ENCODE results near the gene MINDY1. TPM values are rescaled to one million over a fixed set of nuclear protein-coding genes. Genes with fewer than 3 reads are reported as not detected.

MINDY1 gene
- total RNA-seq, 2 donors from 2014 or later: 16.9 to 28.3 TPM

- Histone ChIP-seq H3K27ac (peak within 1 kb of the TSS; percentile 73 to 74), H3K27me3 (replicated peaks; ENCODE audit: insufficient read depth) (no peaks in the 10 kb centered on the region), H3K4me3 (peak within 1 kb of the TSS; percentile 75), H3K9me3 (no peaks in the 10 kb centered on the region), H3K4me1 (ENCODE audit: control insufficient read depth in 1 of 2, low read depth in 2 of 2) (peaks cover 35 to 56% of the 10 kb centered on the region in 2 donors), H3K36me3 (no peaks in the 10 kb centered on the region)
- peak; percentile 77 for ATAC-seq (ENCODE audit: insufficient number of reproducible peaks, low FRiP score, low read depth)
- peak; percentile 86 for DNase-seq (ENCODE audit: low spot score)
- no peak for TF ChIP-seq CTCF (IDR thresholded peaks at IDR 0.05)
Observed at GRCh38 chr1:151008244-151009205, 1.8 kb upstream of the MINDY1 start, which contains the start of gene PRUNE1. PRUNE1 (plus strand) TSS chr1:151008449; CDS start chr1:151008633, 184 bp downstream.

- no peak for TF ChIP-seq CTCF (IDR thresholded peaks at IDR 0.05)
- no peaks in the 10 kb centered on the region for H3K36me3 ChIP-seq
- ATAC-seq (ENCODE audit: insufficient number of reproducible peaks, low FRiP score, low read depth) (no peak), DNase-seq (ENCODE audit: low spot score) (no peak)
- H3K27me3 ChIP-seq (replicated peaks; ENCODE audit: insufficient read depth): no peaks in the 10 kb centered on the region
- H3K4me3 ChIP-seq: peak overlapping the region; percentile 72
- H3K27ac ChIP-seq: peak overlapping the region; percentile 73 to 74
- H3K9me3 ChIP-seq: no peaks in the 10 kb centered on the region
- H3K4me1 ChIP-seq (ENCODE audit: control insufficient read depth in 1 of 2, low read depth in 2 of 2): peaks cover 35 to 58% of the 10 kb centered on the region in 2 donors
Observed at GRCh38 chr1:151007853-151008243, 1.1 kb upstream of the MINDY1 start.

GRCh38 chr1:151005729-151006319, 878 bp downstream of the MINDY1 start:
- peak overlapping the region; percentile 73 to 74 for H3K27ac ChIP-seq
- DNase-seq (ENCODE audit: low spot score) (no peak), ATAC-seq (ENCODE audit: insufficient number of reproducible peaks, low FRiP score, low read depth) (no peak)
- H3K4me3 ChIP-seq: peak overlapping the region; percentile 75
- no peaks in the 10 kb centered on the region for H3K27me3 ChIP-seq (replicated peaks; ENCODE audit: insufficient read depth)
- no peak for TF ChIP-seq CTCF (IDR thresholded peaks at IDR 0.05)
- H3K9me3 ChIP-seq: no peaks in the 10 kb centered on the region
- peaks cover 36 to 63% of the 10 kb centered on the region in 2 donors for H3K4me1 ChIP-seq (ENCODE audit: control insufficient read depth in 1 of 2, low read depth in 2 of 2)
- no peaks in the 10 kb centered on the region for H3K36me3 ChIP-seq

- H3K36me3 ChIP-seq: peaks cover 13% of the 10 kb centered on the region
- H3K9me3 ChIP-seq: no peaks in the 10 kb centered on the region
- no peak for DNase-seq (ENCODE audit: low spot score)
- H3K27me3 ChIP-seq (replicated peaks; ENCODE audit: insufficient read depth): no peaks in the 10 kb centered on the region
- H3K4me3 ChIP-seq: no peak overlapping the region
- no peak for TF ChIP-seq CTCF (IDR thresholded peaks at IDR 0.05)
- H3K27ac ChIP-seq: no peak overlapping the region
- peaks cover 36 to 48% of the 10 kb centered on the region in 2 donors for H3K4me1 ChIP-seq (ENCODE audit: control insufficient read depth in 1 of 2, low read depth in 2 of 2)
- ATAC-seq (ENCODE audit: insufficient number of reproducible peaks, low FRiP score, low read depth): no peak
Observed at GRCh38 chr1:151003180-151003579, 3.5 kb downstream of the MINDY1 start.

- no peak for TF ChIP-seq CTCF (IDR thresholded peaks at IDR 0.05)
- Histone ChIP-seq H3K4me1 (ENCODE audit: control insufficient read depth in 1 of 2, low read depth in 2 of 2) (peaks cover 34 to 44% of the 10 kb centered on the region in 2 donors), H3K4me3 (no peak overlapping the region), H3K36me3 (peaks cover 18% of the 10 kb centered on the region), H3K9me3 (no peaks in the 10 kb centered on the region), H3K27ac (no peak overlapping the region), H3K27me3 (replicated peaks; ENCODE audit: insufficient read depth) (no peaks in the 10 kb centered on the region)
- ATAC-seq (ENCODE audit: insufficient number of reproducible peaks, low FRiP score, low read depth) (no peak), DNase-seq (ENCODE audit: low spot score) (no peak)
Observed at GRCh38 chr1:151002611-151003010, 4.1 kb downstream of the MINDY1 start.

Measured in thoracic aorta (tissue), 2 donors.